ENCODE data around the gene AGPAT2. TPM values are rescaled to one million over a fixed set of nuclear protein-coding genes. Genes with fewer than 3 reads are reported as not detected.
A peak's percentile ranks its signal among the peaks of the same experiment; 100 is the strongest.

Gene AGPAT2
- total RNA-seq, 2 donors from 2014 or later, result 71.9 to 81.9 TPM

DNA sequence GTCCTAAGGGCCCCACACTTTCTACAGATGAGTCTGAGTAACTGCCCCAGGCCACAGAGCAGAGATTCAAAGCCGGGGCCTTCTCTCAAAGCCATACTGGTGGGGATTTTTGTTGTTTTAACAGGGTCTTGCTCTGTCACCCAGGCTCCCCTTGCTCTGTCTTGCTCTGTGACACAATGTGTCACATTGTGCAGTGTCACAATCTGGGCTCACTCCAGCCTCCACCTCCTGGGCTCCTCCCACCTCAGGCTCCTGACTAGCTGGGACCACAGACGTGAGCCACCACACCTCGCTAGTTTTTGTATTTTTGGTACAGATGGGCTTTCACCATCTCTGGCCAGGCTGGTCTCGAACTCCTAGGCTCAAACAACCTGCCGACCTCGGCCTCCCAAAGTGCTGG, 8.6 kb downstream of the AGPAT2 start:
- peaks cover 20% of the 10 kb centered on the region for H3K36me3 ChIP-seq
- no peaks in the 10 kb centered on the region for H3K9me3 ChIP-seq
- TF ChIP-seq, protein P1, sequence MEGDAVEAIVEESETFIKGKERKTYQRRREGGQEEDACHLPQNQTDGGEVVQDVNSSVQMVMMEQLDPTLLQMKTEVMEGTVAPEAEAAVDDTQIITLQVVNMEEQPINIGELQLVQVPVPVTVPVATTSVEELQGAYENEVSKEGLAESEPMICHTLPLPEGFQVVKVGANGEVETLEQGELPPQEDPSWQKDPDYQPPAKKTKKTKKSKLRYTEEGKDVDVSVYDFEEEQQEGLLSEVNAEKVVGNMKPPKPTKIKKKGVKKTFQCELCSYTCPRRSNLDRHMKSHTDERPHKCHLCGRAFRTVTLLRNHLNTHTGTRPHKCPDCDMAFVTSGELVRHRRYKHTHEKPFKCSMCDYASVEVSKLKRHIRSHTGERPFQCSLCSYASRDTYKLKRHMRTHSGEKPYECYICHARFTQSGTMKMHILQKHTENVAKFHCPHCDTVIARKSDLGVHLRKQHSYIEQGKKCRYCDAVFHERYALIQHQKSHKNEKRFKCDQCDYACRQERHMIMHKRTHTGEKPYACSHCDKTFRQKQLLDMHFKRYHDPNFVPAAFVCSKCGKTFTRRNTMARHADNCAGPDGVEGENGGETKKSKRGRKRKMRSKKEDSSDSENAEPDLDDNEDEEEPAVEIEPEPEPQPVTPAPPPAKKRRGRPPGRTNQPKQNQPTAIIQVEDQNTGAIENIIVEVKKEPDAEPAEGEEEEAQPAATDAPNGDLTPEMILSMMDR (IDR thresholded peaks at IDR 0.05), result no peak
- no peak for DNase-seq (ENCODE audit: low spot score)
- H3K27ac ChIP-seq, result peak overlapping the region; percentile 75 to 89
- H3K4me3 ChIP-seq, result no peak overlapping the region
- no peaks in the 10 kb centered on the region for H3K27me3 ChIP-seq
- H3K4me1 ChIP-seq, result peaks cover 0 to 42% of the 10 kb centered on the region in 2 donors

DNA sequence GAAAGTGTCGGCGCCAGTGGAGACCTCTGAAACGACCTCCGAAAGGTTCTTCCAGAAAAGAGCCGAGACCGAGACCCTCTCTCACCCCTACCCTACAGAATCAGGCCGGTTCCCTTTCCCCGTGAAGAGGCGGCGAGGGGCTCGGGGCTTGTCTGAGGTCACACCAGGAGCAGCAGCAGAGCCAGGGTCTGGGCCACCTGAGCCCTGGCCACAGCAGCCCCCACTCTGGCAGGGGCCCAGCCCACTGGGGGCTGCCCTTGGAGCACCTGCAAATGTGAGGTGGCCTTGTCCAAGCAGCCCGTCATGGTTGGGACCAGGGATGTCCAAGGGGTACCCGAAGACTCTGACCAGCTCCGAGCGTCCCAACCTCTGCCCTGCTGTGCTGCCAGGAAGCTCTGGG, 9.2 kb downstream of the AGPAT2 start:
- Histone ChIP-seq H3K4me3 (no peak overlapping the region), H3K27ac (peak overlapping the region; percentile 75 to 89), H3K36me3 (peaks cover 25% of the 10 kb centered on the region), H3K4me1 (peaks cover 0 to 36% of the 10 kb centered on the region in 2 donors), H3K9me3 (no peaks in the 10 kb centered on the region), H3K27me3 (no peaks in the 10 kb centered on the region)
- no peak for DNase-seq (ENCODE audit: low spot score)
- TF ChIP-seq, protein P1 (IDR thresholded peaks at IDR 0.05), result no peak

DNA sequence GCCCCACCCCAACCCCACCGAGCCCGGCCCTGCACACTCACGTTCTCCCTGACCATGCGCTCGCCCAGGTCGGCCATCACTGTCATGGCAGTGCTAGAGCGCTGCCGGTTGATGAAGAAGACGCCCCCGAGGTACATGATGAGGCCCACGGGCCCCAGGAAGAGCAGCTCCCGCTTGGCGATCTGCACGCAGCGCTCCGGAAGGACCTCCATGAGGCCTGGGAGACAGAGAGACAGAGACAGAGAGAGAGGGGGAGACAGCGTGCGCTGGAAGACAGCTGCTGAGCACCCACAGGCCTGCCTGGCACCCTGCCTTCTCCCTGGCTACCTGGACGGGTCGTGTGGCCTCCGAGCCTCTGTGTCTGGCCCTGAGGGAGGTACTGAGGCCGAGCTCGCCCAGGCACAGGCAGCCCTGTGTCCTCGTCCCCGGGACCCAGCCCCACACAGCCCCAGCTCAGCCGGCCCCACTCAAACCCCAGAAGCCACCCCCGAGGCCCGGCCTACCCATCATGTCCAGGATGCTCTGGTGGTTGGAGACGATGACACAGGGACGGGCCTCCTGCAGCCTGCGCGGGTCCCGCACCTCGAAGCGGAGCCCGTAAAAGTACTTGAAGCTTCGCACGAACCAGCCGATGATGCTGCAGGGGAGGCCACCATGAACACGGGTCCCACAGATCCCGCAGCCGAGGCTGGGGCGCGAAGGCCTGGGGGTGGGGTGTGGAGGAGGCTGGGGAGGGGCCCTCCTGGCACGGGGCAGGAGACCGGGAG, 10.2 kb downstream of the AGPAT2 start:
- no peak overlapping the region for H3K4me3 ChIP-seq
- peaks cover 0 to 36% of the 10 kb centered on the region in 2 donors for H3K4me1 ChIP-seq
- no peak for DNase-seq (ENCODE audit: low spot score)
- H3K27me3 ChIP-seq, result no peaks in the 10 kb centered on the region
- H3K36me3 ChIP-seq, result peaks cover 33% of the 10 kb centered on the region
- TF ChIP-seq, protein P1 (IDR thresholded peaks at IDR 0.05), result no peak
- H3K27ac ChIP-seq, result peak overlapping the region in 1 of 2 donors; percentile 75
- H3K9me3 ChIP-seq, result no peaks in the 10 kb centered on the region

DNA sequence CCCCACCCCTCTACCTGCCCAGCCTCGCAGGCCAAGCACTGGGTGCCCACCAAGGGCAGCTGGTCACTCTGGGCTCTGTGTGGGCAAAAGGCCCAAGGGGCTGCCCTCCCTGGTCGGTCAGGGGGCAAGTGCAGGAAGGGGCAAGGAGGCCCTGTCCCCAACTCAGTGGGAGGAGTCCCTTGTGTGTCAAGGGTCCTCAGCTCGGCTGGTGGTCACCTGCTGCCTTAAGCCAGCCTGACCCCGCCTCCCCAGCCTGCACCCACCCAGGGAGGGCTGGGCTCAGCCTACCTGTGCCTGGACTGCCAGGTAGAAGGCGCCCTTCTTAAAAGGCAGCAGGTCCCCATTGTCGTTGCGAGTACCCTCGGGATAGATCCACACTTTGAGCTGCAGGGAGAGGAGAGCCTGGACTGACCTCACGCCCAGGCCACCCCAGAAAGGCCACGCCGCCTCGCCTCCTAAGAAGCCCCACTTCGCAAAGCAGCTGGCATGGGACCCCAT, 10.9 kb downstream of the AGPAT2 start:
- no peak overlapping the region for H3K4me3 ChIP-seq
- H3K4me1 ChIP-seq, result peaks cover 0 to 41% of the 10 kb centered on the region in 2 donors
- H3K27me3 ChIP-seq, result no peaks in the 10 kb centered on the region
- no peak for DNase-seq (ENCODE audit: low spot score)
- H3K36me3 ChIP-seq, result peaks cover 33% of the 10 kb centered on the region
- H3K9me3 ChIP-seq, result no peaks in the 10 kb centered on the region
- TF ChIP-seq, protein P1 (IDR thresholded peaks at IDR 0.05), result no peak
- H3K27ac ChIP-seq, result no peak overlapping the region

DNA sequence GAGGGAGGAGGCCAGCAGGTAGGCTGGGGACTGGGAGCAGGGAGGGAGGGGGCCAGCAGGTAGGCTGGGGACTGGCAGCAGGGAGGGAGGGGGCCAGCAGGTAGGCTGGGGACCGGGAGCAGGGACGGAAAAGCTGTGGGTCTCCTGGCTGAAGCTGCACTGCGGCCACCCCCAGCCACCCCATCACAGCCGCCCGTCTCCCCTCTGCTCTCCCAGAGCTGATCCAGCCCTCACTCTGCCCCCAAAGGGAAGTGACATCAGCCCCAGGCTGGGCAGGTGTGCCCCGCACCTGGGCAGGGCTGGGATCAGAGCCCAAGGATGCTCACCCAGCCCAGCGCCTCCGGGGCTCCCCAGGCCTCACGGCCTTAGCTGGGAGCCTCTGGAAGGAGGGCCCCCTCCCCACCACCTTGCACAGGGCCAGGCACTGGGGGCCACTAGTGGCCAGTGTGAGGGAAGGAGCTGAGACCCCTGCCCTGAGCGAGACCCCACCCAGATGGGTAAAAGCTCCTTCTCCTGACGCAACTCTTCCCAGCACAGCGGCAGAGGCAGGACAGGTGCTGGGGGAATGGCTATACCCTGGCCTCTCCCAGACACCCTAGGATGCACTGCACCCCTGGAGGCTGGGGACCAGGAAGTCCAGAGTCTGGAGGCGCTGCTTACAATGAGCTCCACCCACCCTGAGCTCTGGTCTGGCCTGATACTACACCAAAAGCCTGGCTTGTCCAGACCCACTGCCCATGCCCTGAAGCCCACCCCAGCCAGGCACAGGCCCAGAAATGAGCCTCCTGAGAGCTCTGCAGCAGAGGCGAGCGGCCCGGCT, 11.6 kb downstream of the AGPAT2 start:
- Histone ChIP-seq H3K9me3 (no peaks in the 10 kb centered on the region), H3K36me3 (peaks cover 33% of the 10 kb centered on the region), H3K4me1 (peaks cover 0 to 44% of the 10 kb centered on the region in 2 donors), H3K27me3 (no peaks in the 10 kb centered on the region), H3K27ac (no peak overlapping the region), H3K4me3 (no peak overlapping the region)
- TF ChIP-seq, protein P1 (IDR thresholded peaks at IDR 0.05), result no peak
- DNase-seq (ENCODE audit: low spot score), result no peak

Data from right atrium auricular region (tissue), 2 donors.